ENCODE data around the gene EPHA4. TPM values are rescaled to one million over a fixed set of nuclear protein-coding genes. Genes with fewer than 3 reads are reported as not detected.

Gene EPHA4
- total RNA-seq, 1 donor from 2014 or later = 16.8 TPM

- DNase-seq (ENCODE audit: extremely low spot score, unreplicated experiment) = peak; percentile 96
- peaks cover 49% of the 10 kb centered on the region for H3K27me3 Mint-ChIP-seq (ENCODE audit: unreplicated experiment)
- peak overlapping the region; percentile 98 for H3K4me3 Mint-ChIP-seq (ENCODE audit: unreplicated experiment)
- H3K27ac Mint-ChIP-seq (ENCODE audit: unreplicated experiment) = no peak overlapping the region
- TF ChIP-seq, protein P1, sequence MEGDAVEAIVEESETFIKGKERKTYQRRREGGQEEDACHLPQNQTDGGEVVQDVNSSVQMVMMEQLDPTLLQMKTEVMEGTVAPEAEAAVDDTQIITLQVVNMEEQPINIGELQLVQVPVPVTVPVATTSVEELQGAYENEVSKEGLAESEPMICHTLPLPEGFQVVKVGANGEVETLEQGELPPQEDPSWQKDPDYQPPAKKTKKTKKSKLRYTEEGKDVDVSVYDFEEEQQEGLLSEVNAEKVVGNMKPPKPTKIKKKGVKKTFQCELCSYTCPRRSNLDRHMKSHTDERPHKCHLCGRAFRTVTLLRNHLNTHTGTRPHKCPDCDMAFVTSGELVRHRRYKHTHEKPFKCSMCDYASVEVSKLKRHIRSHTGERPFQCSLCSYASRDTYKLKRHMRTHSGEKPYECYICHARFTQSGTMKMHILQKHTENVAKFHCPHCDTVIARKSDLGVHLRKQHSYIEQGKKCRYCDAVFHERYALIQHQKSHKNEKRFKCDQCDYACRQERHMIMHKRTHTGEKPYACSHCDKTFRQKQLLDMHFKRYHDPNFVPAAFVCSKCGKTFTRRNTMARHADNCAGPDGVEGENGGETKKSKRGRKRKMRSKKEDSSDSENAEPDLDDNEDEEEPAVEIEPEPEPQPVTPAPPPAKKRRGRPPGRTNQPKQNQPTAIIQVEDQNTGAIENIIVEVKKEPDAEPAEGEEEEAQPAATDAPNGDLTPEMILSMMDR (IDR thresholded peaks at IDR 0.05) = peak; percentile 98
- H3K9me3 Mint-ChIP-seq (ENCODE audit: unreplicated experiment) = no peaks in the 10 kb centered on the region
- peaks cover 36% of the 10 kb centered on the region for H3K4me1 Mint-ChIP-seq (ENCODE audit: unreplicated experiment)
- H3K36me3 Mint-ChIP-seq (ENCODE audit: unreplicated experiment) = peaks cover 3% of the 10 kb centered on the region
Observed at GRCh38 chr2:221573430-221574230, 1.5 kb upstream of the EPHA4 start.

DNA sequence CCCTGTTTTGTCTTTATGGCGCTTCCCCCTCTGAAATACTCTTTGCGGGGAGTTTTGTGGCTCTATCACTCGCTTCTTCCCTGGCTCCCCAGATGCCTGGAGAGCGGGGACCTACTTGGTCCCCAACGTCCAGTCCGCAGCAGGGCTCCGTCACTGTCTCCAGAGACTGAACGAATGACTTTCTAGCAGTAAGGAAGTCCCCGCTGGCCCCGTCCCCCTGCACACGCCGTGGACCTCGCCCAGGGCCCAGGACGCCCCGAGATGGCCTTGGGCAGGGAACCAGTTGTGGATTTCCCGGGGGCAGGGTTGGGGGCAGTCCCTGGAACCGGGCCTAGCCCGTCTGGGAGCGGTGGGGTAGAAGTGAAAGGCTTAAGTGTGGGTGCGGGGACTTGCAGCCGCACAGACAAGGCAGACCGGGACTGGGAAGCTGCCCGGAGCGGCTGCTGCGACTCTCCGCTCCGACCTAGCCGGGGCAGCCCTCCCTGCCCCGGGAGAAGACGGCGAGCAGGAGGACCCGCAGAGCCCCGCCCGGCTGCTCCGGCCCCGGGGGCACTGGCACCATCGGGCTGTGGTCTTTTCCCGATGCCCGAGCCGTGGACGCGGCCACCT is 821 bp upstream of the EPHA4 start:
- Mint-ChIP-seq H3K9me3 (ENCODE audit: unreplicated experiment) (no peaks in the 10 kb centered on the region), H3K4me1 (ENCODE audit: unreplicated experiment) (peaks cover 39% of the 10 kb centered on the region), H3K36me3 (ENCODE audit: unreplicated experiment) (peaks cover 3% of the 10 kb centered on the region), H3K27ac (ENCODE audit: unreplicated experiment) (peak overlapping the region; percentile 67), H3K27me3 (ENCODE audit: unreplicated experiment) (peaks cover 46% of the 10 kb centered on the region), H3K4me3 (ENCODE audit: unreplicated experiment) (peak overlapping the region; percentile 98)
- TF ChIP-seq, protein P1 (IDR thresholded peaks at IDR 0.05) = no peak
- peak; percentile 87 for DNase-seq (ENCODE audit: extremely low spot score, unreplicated experiment)

- H3K27me3 Mint-ChIP-seq (ENCODE audit: unreplicated experiment) = peaks cover 36% of the 10 kb centered on the region
- no peak for DNase-seq (ENCODE audit: extremely low spot score, unreplicated experiment)
- peaks cover 3% of the 10 kb centered on the region for H3K36me3 Mint-ChIP-seq (ENCODE audit: unreplicated experiment)
- H3K4me1 Mint-ChIP-seq (ENCODE audit: unreplicated experiment) = peaks cover 39% of the 10 kb centered on the region
- peak overlapping the region; percentile 98 for H3K4me3 Mint-ChIP-seq (ENCODE audit: unreplicated experiment)
- no peaks in the 10 kb centered on the region for H3K9me3 Mint-ChIP-seq (ENCODE audit: unreplicated experiment)
- TF ChIP-seq, protein P1 (IDR thresholded peaks at IDR 0.05) = no peak
- H3K27ac Mint-ChIP-seq (ENCODE audit: unreplicated experiment) = peak overlapping the region; percentile 78
Observed at GRCh38 chr2:221571551-221572218, 419 bp downstream of the EPHA4 start.

- DNase-seq (ENCODE audit: extremely low spot score, unreplicated experiment) = no peak
- TF ChIP-seq, protein P1 (IDR thresholded peaks at IDR 0.05) = no peak
- Mint-ChIP-seq H3K4me1 (ENCODE audit: unreplicated experiment) (peaks cover 39% of the 10 kb centered on the region), H3K36me3 (ENCODE audit: unreplicated experiment) (peaks cover 3% of the 10 kb centered on the region), H3K27ac (ENCODE audit: unreplicated experiment) (no peak overlapping the region), H3K4me3 (ENCODE audit: unreplicated experiment) (peak overlapping the region; percentile 98), H3K27me3 (ENCODE audit: unreplicated experiment) (peaks cover 32% of the 10 kb centered on the region), H3K9me3 (ENCODE audit: unreplicated experiment) (no peaks in the 10 kb centered on the region)
Observed at GRCh38 chr2:221571025-221571550, 1.0 kb downstream of the EPHA4 start.

Measured in osteocyte (in vitro differentiated cells).